Testis (tissue), 3 donors: ENCODE measurements around the gene SLC6A12. TPM values are rescaled to one million over a fixed set of nuclear protein-coding genes. Genes with fewer than 3 reads are reported as not detected.

Source experiments
- DNase-seq: peaks from one replicate; pipeline ENCODE4 v3.0.0-alpha.2; 2019
- H3K27ac ChIP-seq, 2 donors: fragments of 200-600 bp; sonication (generic); one replicate each; pipeline ENCODE4 v1.5.1; 2019
- H3K27me3 ChIP-seq: fragments of 200-600 bp; sonication (generic); one replicate; pipeline ENCODE4 v1.5.1; 2019
- H3K36me3 ChIP-seq: fragments of 200-600 bp; sonication (generic); one replicate; pipeline ENCODE4 v1.5.1; 2017; ENCODE audit warnings: low read depth; ENCODE audit errors: missing control alignments
- H3K4me1 ChIP-seq: fragments of 200-600 bp; sonication (generic); one replicate; pipeline ENCODE4 v1.5.1; 2019
- H3K4me3 ChIP-seq, 2 donors: fragments of 200-600 bp; sonication (generic); one replicate each; pipeline ENCODE4 v1.5.1; 2017 to 2019
- H3K9me3 ChIP-seq: fragments of 200-600 bp; sonication (generic); one replicate; pipeline ENCODE4 v1.5.1; 2017
- CTCF ChIP-seq, 3 experiments: fragments of 450-650 bp in 2 of 3; fragments of 200-600 bp in 1 of 3; sonication (generic) in 1 of 3; IDR thresholded peaks; one replicate each; pipeline ENCODE4 v1.5.1; 2016 to 2019; ENCODE audit warnings: antibody characterized with exemption in 3 of 3, mild to moderate bottlenecking in 2 of 3, moderate library complexity in 1 of 3
- POLR2A ChIP-seq: fragments of 450-650 bp; IDR thresholded peaks from one replicate; pipeline ENCODE4 v1.6.1; 2017; ENCODE audit warnings: antibody characterized with exemption, mild to moderate bottlenecking, moderate library complexity
- WGBS, 2 donors: methylation state at CpG; one replicate each; pipeline ENCODE4 v1.1.5; 2018; 5-methylcytosine and 5-hydroxymethylcytosine counted together
- intact Hi-C: fragments of 100-400 bp; cut with DNase I; formaldehyde crosslinking; loops from one replicate; pipeline ENCODE4 v1.15.1; 2023; ENCODE audit warnings: low total_unique reads
- polyA plus RNA-seq: library from polyadenylated mRNA; stranded (reverse); fragments of 350-450 nt; fragmentation: Illumina TruSeq; extraction: RNeasy Lipid Tissue Mini Kit (QIAGEN cat#74804); gene quantifications from one replicate; pipeline ENCODE4 v1.2.3, GENCODE V29; 2014; ENCODE audit warnings: low read depth, low replicate concordance; ENCODE audit not compliant: insufficient read depth
- total RNA-seq, 2 donors: library from RNA; depleted of rRNA; stranded (reverse); fragments of >200 nt; gene quantifications; one replicate each; pipeline ENCODE4 v1.2.3, GENCODE V29; 2016

SLC6A12 gene
- total and polyA plus RNA-seq, 3 donors from 2014 or later: 3.8 to 12.5 (median 6.4) TPM

GRCh38 chr12:257521-258321 lies 43.8 kb upstream of the SLC6A12 start:
- no peak overlapping the region for H3K27ac ChIP-seq
- H3K9me3 ChIP-seq: no peaks in the 10 kb centered on the region
- TF ChIP-seq CTCF (IDR thresholded peaks at IDR 0.05) (no peak), POLR2A (no peak)
- H3K4me1 ChIP-seq: no peaks in the 10 kb centered on the region
- no peak for DNase-seq
- H3K36me3 ChIP-seq: no peaks in the 10 kb centered on the region
- WGBS, 2 donors: 82 to 89% methylated on average over 14 of the region's 14 CpGs
- intact Hi-C loops: no loop called here
- no peaks in the 10 kb centered on the region for H3K27me3 ChIP-seq
- no peak overlapping the region for H3K4me3 ChIP-seq

GRCh38 chr12:256958-257357 lies 43.0 kb upstream of the SLC6A12 start:
- DNase-seq: no peak
- Histone ChIP-seq H3K27ac (no peak overlapping the region), H3K4me1 (no peaks in the 10 kb centered on the region), H3K4me3 (no peak overlapping the region), H3K36me3 (no peaks in the 10 kb centered on the region), H3K27me3 (no peaks in the 10 kb centered on the region), H3K9me3 (no peaks in the 10 kb centered on the region)
- intact Hi-C loops: no loop called here
- WGBS, 2 donors: 82 to 89% methylated on average over 3 of the region's 3 CpGs
- TF ChIP-seq POLR2A: no peak
- no peak for TF ChIP-seq CTCF (IDR thresholded peaks at IDR 0.05)

- no peak overlapping the region for H3K4me3 ChIP-seq
- no peak overlapping the region for H3K27ac ChIP-seq
- no peak for DNase-seq
- no peak for TF ChIP-seq CTCF (IDR thresholded peaks at IDR 0.05)
- TF ChIP-seq POLR2A: no peak
- 94 to 100% methylated on average over 6 of the region's 6 CpGs for WGBS, 2 donors
- no peaks in the 10 kb centered on the region for H3K36me3 ChIP-seq
- H3K27me3 ChIP-seq: no peaks in the 10 kb centered on the region
- intact Hi-C loops: no loop called here
- no peaks in the 10 kb centered on the region for H3K4me1 ChIP-seq
- H3K9me3 ChIP-seq: no peaks in the 10 kb centered on the region
Measured at GRCh38 chr12:256225-256624, 42.3 kb upstream of the SLC6A12 start.

GRCh38 chr12:254912-255311 lies 41.0 kb upstream of the SLC6A12 start:
- no peak for DNase-seq
- H3K9me3 ChIP-seq: no peaks in the 10 kb centered on the region
- H3K4me3 ChIP-seq: no peak overlapping the region
- H3K36me3 ChIP-seq: no peaks in the 10 kb centered on the region
- H3K27ac ChIP-seq: no peak overlapping the region
- WGBS, 2 donors: 80 to 85% methylated on average over 9 of the region's 9 CpGs
- intact Hi-C loops: no loop called here
- H3K27me3 ChIP-seq: no peaks in the 10 kb centered on the region
- no peaks in the 10 kb centered on the region for H3K4me1 ChIP-seq
- TF ChIP-seq CTCF (IDR thresholded peaks at IDR 0.05) (no peak), POLR2A (no peak)

GRCh38 chr12:254039-254438 lies 40.1 kb upstream of the SLC6A12 start:
- H3K27ac ChIP-seq: no peak overlapping the region
- H3K27me3 ChIP-seq: no peaks in the 10 kb centered on the region
- no peaks in the 10 kb centered on the region for H3K4me1 ChIP-seq
- no peaks in the 10 kb centered on the region for H3K36me3 ChIP-seq
- no peak overlapping the region for H3K4me3 ChIP-seq
- no peak for TF ChIP-seq CTCF (IDR thresholded peaks at IDR 0.05)
- TF ChIP-seq POLR2A: no peak
- DNase-seq: no peak
- no peaks in the 10 kb centered on the region for H3K9me3 ChIP-seq
- 79 to 83% methylated on average over 10 of the region's 10 CpGs for WGBS, 2 donors
- intact Hi-C loops: no loop called here
